GM18870 (cell line): ENCODE data around the gene TWIST2.

Source experiments
- ATAC-seq: cut with Tn5 transposase; IDR thresholded peaks from one replicate; pipeline ENCODE4 v1.9.1; 2021; ENCODE audit warnings: moderate library complexity; ENCODE audit not compliant: unreplicated experiment

The TWIST2 gene

DNA sequence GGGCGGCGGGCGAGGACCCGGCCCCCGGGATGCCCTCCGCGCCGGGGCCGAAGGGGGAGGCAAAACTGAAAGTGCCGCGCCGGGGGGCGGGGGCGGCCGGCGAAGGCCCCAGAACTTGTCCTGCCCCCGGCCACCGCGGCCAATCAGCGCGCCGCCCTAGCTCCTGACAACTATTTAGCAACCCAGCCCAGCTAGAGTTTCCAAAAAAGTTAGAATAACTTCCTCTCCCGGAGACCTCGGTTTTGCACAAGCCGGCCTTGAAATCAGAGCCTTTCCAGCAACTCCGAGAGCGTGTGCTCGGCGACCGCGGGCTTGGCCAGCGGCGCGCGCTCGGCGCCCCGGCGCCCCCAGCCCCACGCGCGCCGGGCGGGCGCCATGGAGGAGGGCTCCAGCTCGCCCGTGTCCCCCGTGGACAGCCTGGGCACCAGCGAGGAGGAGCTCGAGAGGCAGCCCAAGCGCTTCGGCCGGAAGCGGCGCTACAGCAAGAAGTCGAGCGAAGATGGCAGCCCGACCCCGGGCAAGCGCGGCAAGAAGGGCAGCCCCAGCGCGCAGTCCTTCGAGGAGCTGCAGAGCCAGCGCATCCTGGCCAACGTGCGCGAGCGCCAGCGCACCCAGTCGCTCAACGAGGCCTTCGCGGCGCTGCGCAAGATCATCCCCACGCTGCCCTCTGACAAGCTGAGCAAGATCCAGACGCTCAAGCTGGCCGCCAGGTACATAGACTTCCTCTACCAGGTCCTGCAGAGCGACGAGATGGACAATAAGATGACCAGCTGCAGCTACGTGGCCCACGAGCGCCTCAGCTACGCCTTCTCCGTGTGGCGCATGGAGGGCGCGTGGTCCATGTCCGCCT lies at the start of gene TWIST2:
TSS of gene TWIST2 (plus strand) at position 245 of the 850 bp plus-strand sequence. CDS start at position 376, 131 bp downstream.
- no peak for ATAC-seq

DNA sequence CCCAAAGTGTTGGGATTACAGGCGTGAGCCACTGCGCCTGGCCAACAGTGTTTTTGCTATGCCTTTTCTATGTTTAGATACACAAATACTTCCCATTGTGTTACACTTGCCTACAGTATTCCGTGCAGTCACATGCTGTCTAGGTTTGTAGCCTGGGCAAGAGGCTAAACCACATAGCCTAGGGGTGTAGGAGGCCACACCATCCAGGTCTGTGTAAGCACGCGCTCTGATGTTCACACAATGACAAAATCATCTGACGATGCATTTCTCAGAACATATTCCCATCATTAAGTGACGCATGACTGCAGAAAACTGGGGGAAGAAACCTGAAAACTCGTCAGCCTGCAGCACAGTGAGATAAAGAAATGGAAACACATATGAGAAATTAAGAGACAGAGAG lies 46.1 kb upstream of the TWIST2 start:
- no peak for ATAC-seq

GRCh38 chr2:238802957-238803356 lies 44.9 kb upstream of the TWIST2 start:
- ATAC-seq = no peak

DNA sequence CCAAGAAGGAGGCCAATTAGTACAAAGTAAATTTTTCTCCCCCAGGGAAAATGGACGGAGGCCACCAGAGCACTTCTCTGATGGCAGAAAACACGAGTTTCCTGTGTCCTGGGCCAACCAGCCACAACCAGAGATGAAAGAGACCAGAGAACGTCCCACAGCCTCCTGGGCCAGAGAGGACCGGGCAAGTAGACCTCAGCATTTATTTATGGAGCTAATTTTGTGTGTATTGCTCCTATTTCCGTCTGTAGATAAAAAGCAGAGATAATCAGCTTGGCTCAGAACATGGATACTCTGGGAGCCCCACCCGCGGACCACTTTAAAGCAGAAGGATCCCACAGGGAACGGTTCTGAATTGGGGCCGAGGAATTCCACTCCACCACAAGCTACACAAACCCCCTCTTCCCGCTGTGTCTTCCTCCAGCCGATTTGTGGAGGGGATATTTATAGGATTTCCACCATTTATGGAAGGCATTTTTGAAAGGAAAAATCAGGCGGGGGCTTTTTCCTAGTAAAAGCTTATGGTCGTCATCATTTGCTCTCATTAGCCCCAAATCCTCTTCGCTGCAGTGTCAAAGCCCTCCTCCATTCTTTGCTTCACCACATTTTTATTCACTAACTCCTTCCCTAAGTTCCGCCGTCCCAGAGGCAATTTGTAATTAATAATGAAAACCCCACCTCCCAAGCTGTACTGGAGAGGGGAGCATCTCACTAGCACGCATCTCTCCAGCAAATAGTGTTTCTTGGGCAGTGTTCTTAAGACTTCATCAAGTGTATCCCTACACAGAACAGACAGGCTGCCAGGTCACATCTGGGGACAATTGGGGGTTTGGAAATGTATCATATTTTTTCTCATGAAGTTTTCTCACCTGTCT lies 43.7 kb upstream of the TWIST2 start:
- no peak for ATAC-seq

- ATAC-seq = no peak
Observed at GRCh38 chr2:238808761-238809160, 39.1 kb upstream of the TWIST2 start.

- no peak for ATAC-seq
Observed at GRCh38 chr2:238810321-238810720, 37.6 kb upstream of the TWIST2 start.

GRCh38 chr2:238811293-238811692 lies 36.6 kb upstream of the TWIST2 start:
- no peak for ATAC-seq

GRCh38 chr2:238811759-238812158 lies 36.1 kb upstream of the TWIST2 start:
- no peak for ATAC-seq

GRCh38 chr2:238813109-238813508 lies 34.8 kb upstream of the TWIST2 start:
- ATAC-seq = no peak

DNA sequence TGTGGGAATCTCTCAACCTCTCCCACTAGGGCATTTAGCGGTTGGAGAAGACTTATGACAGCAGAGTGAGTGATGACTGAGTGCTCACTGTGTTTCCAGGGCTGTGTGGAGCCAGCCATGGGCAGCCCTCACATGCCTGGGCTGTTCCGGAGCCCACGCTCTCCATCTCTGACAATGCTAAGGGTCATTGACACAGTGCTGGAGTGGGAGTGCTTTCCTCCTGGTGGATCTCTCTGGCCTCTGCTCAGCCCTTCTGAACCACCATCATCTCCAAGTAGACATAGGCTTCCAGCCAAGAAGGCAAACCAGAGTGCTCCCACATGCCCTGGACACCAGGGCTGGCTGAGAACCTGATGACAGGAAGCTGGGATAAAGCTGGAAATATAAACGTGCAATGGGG lies 33.1 kb upstream of the TWIST2 start:
- no peak for ATAC-seq

DNA sequence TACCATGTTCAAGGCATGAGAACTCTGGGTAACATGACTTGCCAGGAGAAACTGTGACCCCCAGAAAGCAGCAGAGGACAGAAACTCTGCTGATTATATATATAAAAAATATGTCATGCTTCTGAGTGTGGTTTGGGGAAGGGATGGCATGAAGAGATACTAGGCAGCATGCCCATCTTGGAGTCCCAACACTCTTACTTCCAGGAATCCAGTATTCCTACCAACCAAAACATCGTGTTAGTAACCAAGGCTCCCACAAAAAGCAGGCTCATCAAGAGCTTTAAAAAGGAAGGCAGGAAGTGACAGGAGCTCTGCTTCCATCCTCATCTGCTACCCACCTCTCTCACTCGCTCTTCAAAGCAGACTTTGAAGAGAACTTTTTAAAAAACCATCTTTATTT lies 31.6 kb upstream of the TWIST2 start:
- no peak for ATAC-seq

GRCh38 chr2:238817382-238817781 lies 30.5 kb upstream of the TWIST2 start:
- no peak for ATAC-seq

- ATAC-seq = no peak
Observed at GRCh38 chr2:238817891-238818290, 30.0 kb upstream of the TWIST2 start.

DNA sequence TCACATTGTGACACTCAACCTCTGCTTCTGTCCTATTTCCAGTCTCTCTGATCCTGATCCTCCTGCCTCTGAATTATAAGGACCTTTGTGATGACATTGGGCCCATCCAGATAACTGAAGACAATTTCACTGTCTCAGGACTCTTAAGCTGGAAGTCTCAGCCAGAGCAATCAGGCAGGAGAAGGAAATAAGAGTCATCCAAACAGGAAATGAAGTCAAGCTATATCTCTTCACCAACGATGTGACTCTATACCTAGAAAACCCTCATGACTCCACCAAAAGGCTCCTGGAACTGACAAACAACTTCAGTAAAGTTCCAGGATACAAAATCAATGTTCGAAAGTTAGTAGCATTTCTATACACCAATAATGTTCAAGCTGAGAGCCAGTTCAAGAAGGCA lies 29.3 kb upstream of the TWIST2 start:
- no peak for ATAC-seq

GRCh38 chr2:238820197-238820596 lies 27.7 kb upstream of the TWIST2 start:
- no peak for ATAC-seq

DNA sequence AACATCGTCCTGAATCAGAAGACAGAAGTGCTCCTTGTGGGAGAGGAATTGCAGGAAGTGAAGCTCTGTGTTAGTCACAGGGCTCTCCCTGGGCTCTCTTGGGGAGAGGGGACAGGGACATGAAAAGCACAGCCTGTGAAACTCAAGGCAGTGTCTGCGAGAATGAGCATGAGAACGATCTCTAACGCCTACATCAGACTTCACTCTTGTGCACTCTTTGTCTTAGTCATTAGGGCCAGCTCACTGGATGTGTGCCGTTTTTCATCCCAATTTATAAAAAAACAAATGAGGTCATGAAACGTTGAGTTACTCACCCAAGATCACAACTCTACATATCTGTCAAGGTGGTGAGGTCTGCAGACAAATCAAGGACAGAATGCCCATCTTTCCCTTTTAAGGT lies 27.0 kb upstream of the TWIST2 start:
- ATAC-seq = no peak

DNA sequence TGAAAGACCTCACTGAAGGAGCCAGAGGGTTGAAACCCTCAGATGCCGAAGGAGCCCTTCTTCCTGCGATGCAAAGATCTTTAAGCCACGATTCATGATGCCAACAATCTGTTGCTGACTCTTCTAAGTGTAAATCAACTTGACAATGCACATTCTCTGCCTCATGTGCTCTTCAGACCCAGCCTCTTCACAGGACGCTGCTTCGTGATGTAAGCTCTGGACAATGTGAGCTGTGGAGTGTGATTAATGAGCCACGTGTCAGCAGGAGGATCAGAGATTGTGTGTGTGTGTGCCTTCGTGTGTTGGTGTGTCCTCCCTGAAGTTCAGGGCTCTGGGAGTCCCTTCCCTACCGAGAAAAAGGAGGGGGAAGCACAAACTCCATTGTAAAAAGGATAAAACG lies 26.5 kb upstream of the TWIST2 start:
- no peak for ATAC-seq

DNA sequence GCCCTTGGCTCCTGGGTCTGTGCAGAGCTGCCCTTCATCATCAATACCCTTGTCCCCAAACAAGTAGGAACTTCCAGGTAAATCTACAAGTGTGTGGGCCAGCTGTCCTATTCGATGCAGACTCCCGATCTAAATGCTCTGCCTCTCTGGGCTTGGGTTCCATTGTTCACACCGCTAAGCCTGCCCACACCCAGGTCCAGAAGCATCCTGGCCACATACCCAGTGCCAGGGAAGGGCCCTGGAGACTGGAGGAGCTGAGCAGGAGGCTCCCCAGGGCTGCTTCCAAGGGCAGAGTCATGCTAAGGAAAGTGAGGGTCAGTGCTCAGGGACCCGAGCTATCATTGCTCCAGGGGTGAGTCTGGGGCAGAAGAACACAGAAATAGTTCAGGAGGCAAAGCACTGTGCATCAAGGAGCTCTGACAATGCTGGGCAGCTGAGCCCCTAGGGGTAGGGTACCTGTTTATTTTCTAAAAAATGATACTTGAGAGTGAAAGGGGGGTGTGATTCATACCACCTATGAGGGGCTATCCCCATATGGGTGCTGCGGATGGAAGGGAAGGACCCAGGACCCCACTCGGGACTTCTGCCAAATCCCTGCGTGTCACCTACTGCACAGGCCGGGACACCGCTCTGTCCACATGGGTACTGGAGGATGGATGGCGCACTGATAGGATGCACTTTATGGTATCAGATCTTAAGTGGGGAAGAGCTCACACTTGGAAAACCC lies 25.8 kb upstream of the TWIST2 start:
- no peak for ATAC-seq

DNA sequence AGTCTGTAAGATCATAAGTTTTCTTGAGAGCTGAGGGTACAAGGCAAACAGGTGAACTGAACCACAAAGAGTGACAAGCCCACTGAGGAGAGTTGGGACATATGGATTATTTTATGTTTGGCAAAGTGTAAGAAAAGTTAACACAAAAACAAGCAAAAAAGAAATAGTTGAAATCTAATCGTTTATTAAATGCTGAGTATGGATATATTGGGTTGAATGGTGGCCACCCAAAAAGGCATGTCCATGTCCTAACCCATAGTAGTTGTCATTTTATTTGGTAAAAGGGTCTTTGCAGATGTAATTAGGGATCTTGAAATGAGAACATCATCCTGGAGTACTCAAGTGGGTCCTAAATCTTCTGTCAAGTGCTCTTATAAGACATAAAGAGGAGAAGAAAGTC lies 24.9 kb upstream of the TWIST2 start:
- ATAC-seq = no peak

DNA sequence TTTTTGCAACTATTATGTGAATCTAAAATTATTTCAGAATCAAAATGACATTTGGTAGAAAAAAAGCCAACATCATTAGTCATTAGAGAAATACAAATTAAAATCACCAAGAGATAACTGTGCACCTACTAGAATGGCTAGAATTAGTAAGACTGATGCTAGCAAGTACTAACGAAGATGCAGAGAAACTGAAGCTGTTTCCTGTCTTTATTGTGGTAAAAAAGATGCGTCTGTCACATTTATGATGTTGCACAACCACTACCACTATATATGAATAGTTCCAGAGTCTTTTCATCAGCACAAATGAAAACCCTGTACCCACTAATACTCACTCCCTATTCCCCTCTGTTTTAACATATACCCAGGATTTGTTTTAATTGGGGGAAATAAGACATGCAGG lies 16.7 kb upstream of the TWIST2 start:
- ATAC-seq = no peak

- ATAC-seq = no peak
Observed at GRCh38 chr2:238834982-238835381, 12.9 kb upstream of the TWIST2 start.
